DMS53 (cell line): ENCODE measurements around the gene APAF1.

Experiments used
- DNase-seq: peaks from one replicate; lab custom pipeline; 2025; lab: John Stamatoyannopoulos, UW

The APAF1 gene

DNA sequence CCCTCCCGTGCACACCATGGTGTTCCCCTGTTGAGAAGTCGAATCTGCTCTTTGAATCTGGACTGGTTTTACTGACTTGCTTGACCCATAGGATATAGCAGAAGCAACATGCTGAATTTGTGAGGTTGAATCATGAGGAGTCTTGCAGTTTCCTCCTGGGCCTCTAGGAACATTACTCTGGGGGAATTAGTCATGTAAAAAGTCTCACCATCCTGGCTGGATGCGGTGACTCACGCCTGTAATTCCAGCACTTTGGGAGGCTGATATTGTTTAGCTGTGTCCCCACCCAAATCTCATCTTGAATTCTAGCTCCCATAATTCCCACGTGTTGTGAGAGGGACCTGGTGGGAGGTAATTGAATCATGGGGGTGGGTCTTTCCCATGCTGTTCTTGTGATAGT, 110.8 kb downstream of the APAF1 start:
- peak; percentile 26 for DNase-seq

DNA sequence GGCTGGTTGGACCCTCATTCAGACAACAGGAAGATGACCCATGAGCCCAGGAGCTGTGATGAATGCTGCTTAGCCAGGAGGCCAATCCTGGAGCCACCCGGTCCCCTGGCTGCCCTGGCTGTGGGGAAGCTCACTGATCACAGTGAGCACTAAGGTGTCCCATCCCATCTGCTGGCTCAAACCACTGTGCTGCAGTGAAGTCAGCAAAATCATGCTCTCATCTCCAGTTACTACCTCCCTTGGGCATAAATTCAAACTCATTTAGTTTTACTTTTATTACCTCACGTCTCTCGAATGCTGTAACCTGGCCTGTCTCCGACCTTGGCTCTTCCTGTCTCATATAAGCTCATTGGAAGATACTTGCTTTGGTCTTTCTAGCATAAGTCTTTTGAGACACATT, 112.4 kb downstream of the APAF1 start:
- no peak for DNase-seq

DNA sequence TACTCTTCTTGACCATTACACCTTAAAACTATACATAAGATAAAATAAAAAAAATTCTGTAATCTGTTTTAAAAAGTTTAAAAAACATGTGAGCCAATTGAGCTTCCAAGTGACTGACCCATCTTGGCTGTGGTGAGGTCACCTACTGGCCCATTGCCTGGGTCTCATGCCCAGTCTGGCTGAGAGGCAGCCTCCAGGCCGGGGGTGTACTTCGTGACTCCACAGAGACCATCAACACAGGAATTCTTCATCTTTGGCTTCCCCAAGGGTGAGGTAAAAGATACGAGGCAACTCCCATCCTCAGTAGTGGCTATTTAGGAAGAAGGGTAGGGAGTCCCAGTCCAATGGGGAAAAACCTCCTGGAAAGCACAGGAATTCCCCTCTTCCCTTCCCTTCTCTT, 113.2 kb downstream of the APAF1 start:
- DNase-seq, result no peak

DNA sequence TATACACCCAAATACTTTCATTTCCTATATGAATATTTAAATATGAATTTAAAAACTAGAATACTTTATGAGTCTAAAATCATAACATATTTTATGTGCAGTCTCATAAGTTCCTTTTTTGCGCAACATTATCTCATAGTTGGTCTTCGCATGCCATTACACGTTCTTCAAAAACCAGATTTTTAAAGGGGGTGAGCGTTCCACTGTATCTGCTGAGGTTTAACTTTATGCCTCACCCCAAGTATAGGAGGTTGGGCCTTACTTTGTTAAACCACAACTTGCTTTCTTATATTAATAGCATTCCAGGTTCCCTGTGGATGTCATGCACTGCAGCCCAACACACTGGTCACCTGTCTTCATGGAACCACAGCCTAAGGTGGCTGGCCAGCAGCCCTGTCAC, 118.6 kb downstream of the APAF1 start:
- no peak for DNase-seq

DNA sequence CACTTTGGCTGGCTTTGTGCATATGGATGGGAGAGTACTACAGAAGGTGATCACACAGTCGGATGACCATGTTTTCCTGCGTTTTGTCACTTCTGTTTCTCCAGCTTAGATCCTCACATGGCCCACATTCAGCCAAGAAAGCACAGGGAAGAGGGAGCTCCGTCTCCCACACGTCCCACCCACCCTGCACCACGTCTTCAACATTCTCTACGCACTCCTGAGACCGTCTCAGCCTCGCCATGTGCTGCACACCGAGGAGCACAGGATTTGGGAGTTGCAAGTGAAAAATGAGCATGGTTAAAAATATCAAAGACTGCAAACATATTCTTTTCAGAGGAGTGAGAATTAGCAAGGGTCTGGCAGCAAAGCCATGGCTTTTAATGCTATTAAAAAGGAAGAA, 122.2 kb downstream of the APAF1 start:
- no peak for DNase-seq

DNA sequence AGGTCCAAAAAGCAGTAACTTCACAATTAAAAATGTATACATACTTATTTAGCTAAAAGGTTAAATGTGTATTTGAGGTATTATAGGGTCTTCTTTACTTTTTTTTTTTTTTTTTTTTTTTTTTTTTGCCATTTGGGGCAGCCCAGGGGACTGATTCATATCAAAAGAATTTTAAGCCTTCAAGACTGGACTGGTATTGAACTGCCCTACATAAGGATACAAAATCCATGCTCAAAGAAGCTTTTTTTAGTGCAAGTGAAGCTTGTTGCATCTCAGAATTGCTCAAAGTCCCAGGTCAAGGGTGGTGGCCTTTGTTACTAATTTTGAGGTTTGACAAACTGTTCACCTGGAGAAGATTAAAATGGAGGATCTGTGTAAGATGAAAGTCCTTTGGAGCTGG, 124.0 kb downstream of the APAF1 start:
- DNase-seq, result no peak

DNA sequence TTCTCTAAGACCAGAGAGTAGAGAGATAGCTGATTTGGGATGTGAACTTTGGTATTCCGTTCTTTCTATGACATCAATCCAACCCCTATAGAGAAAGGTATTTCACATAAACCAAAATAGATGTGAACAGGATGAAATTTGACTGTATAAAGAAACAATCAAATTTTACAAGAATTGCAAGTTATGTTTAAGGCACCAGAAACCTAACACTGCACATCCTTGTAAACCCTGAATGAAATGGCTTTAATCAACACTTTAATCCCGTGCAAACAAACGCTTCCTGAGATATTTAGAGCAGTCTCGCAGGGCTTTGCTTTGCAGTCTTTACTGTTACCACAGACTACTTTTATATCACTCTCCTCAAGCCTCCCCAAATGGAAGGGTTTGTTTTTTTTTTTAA, 125.1 kb downstream of the APAF1 start:
- DNase-seq, result peak; percentile 52

DNA sequence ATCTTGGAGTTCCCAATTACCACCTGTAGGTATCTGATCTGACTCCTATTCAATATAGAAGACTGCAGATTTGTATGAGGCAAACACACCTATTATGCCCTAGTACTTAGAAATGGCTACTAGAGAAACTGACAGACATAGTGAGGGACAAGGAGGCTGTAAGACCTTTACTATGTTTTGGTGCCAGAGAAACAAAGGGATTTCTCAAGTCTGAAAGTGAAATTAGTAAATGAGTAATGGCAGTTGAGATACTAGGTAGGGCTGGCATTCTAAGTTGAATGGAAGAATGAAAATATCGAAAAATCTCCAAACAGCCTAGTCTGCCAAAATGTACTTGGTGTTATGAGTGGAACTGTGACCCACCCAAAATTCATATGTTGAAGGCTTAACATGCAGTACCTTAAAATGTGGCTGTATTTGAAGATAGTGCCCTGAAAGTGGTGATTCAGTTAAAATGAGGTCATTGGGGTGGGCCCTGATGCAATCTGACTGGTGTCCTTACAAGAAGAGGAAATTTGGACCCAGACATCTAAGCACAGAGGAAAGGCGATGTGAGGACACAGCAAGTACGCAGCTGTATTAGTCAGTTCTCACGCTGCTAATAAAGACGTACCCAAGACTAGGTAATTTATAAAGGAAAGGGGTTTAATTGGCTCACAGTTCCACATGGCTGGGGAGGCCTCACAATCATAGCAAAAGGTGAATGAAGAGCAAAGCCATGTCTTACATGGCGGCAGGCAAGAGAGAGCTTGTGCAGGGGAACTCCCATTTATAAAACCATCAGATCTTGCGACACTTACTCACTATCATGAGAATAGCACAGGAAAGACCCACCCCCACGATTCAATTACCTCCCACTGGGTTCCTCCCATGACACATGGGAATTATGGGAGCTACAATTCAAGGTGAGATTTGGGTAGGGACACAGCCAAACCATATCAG, 127.0 kb downstream of the APAF1 start:
- DNase-seq, result no peak

DNA sequence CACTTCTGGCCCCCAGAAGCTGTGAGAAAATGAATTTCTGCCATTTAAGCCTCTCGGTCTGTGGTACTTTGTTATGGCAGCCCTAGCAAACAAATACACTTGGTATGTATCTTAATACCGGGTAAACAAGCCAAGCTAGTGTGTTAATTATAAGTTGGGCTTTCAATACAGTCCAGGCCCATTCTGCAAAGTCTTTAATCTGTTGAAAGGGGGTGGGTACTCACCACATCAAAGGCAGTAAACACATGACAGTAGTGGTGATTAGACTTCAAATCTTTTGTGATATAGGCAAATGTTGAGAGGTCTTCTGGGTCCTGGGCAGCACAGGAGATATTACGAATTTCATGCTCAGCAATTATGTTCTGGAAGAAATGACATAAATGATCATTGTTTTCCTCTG, 127.7 kb downstream of the APAF1 start:
- no peak for DNase-seq

DNA sequence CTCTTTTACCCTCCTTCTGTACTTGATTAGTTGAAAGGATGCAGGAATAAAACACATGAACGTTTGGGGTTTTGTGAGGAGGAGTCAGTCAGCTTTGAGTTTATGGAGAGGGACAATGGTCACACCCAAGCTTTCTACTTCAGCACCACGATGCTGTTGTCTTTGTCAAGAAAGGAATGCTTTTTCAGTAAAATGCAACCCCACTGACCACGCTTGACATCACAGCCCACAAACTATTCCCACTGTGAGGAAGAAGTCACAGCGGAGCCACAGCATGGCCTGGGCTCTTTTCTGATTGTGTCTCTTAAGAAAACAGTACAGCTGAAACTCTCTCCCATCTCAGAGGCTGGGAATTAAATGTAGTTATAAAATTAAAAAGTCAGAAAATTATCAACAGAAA, 135.2 kb downstream of the APAF1 start:
- no peak for DNase-seq

DNA sequence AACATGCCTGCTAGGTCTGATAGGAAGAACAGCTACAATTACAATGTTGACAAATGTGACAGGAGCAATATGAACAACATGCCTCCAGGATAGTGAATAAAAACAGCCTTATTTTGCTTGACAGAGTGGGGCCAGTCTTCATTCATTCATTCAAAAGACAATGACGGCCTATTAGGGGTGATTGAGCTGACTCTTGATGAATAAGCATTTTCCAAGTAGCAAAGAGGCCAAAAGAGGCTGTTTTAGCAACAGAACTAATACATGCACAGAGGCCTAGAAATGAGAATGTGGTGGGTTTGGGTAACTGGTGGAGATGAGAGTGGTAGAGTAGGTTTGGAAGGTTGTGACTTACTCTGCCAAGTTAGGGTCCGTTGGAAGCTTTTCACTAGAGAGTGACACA, 138.3 kb downstream of the APAF1 start:
- no peak for DNase-seq
